ENCODE measurements around the gene ATP4A.

ATP4A gene

GRCh38 chr19:35524181-35524837 lies 39.1 kb downstream of the ATP4A start:
- no peak for DNase-seq (ENCODE audit: low read depth)

- no peak for DNase-seq (ENCODE audit: low read depth)
These were observed 40.6 kb downstream of the ATP4A start for GRCh38 chr19:35522745-35523327.

GRCh38 chr19:35521124-35521743 lies 42.2 kb downstream of the ATP4A start:
- no peak for DNase-seq (ENCODE audit: low read depth)

DNA sequence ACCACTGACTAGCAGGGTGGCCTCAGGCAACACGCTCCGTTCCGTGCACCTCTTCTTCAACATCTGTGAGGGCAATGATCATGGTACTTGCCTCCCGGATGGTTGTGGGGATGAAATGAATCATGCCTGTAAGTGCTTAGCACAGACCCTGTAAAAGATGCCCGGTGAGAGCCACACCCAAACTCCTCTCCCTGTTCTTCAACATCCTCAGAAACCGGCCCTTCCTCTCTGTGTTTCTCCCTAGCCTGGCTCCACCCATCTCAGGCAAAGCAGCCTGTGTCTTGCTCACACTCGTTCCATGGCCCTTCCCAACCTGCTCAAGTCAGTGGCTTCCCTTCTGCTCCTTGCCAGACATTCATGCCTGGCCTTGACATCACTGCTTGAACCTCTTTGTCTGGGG lies 44.2 kb downstream of the ATP4A start:
- no peak for DNase-seq (ENCODE audit: low read depth)

- DNase-seq (ENCODE audit: low read depth), result no peak
These were observed 45.1 kb downstream of the ATP4A start for GRCh38 chr19:35518313-35518712.

DNA sequence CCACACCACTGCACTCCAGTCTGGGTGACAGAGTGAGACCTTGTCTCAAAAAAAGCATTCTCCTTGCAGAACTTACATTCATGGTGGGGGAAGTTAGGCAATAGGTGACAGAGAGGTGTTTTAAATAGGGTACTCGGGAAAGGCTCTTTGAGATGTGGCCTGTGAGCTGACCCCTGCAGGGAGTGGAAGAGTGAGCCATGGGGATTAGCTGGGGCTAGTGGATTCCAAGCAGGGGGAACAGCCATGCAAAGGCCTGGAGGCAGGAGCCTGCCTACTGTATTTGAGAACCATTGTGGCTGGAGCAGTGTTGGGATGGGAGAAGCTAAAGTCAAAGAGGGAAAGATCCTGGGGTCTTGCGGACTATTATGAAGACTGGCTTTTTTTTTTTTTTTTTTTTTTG lies 46.1 kb downstream of the ATP4A start:
- no peak for DNase-seq (ENCODE audit: low read depth)

DNA sequence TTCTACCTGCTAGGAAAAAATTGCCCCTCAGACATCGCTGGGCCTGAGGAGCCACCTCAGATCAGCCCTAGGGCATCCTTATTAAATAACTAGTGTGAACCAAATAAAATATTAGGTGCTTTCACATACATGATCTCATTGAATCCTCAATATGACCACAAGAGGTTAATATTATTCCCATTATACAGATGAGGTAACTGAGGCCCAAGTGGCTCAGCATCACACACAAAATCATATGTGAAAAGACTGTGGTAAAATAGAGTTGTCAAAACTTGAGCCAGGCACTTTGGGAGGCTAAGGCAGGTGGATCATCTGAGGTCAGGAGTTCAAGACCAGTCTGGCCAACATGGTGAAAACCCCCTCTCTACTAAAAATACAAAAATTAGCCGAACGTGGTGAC lies 47.1 kb downstream of the ATP4A start:
- DNase-seq (ENCODE audit: low read depth), result no peak

GRCh38 chr19:35514282-35514809 lies 49.1 kb downstream of the ATP4A start:
- no peak for DNase-seq (ENCODE audit: low read depth)

DNA sequence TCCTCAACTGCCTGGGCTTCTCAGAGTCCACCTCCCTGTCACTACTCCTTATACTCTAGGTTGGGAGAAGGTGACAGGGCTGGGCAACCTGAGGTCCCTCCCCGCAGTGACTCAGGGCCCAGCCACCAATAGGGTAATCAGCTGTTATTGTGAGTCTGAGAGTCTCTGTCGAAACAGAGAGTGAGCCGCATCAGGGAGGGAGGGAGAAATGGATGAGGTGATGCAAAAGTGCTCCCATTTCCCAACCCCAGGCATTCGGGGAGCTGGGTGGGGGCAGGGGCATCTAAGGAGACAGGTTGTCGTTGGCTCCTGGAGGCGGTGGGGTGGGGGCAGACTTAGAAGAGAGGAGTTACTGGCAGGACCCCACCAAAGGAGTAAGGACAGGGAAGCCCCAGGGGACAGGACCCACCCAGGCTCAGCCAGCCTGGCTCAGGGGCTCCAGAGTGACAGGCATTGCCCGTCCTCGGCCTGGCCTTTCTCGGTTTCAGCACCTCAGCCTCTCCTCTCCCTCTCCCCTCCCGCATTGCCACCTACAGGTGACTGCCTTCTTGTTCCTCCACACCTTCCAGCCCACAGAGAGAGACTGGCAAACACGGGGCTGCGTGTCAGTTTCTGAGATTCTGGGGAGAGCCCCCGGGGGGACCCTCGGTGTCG lies 49.7 kb downstream of the ATP4A start, which contains the start of gene DMKN:
Gene DMKN, minus strand, starts transcription at position 22 of the 654 bp plus-strand sequence. CDS start 174 bp downstream, outside the sequence.
- DNase-seq (ENCODE audit: low read depth), result no peak

- no peak for DNase-seq (ENCODE audit: low read depth)
These were observed 50.4 kb downstream of the ATP4A start for GRCh38 chr19:35512831-35513627.

GRCh38 chr19:35511337-35511736 lies 52.1 kb downstream of the ATP4A start:
- DNase-seq (ENCODE audit: low read depth), result no peak

DNA sequence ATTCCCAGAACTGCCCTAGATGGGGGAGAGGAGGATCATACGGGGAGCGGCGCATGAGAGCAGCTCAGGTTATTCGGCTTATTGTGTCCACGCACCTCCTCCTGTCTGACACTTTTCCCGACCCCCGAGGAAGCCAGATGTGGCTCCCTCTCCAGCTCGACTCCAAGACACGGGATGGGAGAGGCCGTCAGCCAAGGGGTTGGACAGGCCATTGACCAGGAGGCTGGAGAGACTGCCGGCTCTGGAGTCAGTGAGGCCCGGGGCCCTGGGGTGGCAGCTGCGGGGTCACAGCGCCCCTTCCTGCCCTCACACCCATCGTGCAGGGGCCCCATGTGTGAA lies 52.9 kb downstream of the ATP4A start:
- DNase-seq (ENCODE audit: low read depth), result no peak

DNA sequence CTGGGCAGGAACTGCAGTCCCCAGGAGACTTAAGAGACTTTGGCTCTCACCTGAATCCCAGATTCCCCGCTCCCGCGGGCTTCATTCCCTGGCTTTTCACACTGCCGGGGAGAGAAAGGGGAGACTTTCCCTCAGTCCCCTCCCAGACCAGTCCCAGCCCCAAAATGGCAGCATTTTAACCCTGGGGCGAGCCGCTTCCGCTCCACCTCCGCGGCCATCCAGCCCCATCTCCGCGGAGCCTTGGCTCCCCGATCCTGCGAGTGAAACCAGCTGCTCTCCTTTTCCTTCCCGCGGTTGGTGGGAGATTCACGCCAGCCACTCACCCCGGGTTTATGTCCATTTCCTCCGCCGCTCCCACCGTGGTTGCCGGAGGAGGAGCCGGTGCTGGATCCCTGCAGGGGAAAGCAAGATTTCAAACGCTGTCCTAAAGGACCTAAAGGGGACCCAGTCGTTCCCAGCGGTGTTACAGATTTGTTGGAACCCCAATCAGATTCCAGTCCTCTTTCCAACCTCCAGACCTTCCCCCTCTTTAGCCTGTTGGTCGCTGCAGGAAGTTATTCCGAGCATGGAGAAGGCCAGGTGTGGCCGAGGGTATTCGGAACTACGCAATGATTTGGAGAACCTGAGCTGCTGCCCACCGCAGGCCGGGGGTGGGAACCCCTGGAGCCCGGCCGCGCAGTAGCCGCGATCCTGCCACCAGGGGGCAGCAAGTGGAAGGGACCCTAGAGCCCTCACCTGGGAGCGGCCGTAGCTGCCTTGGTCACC lies 53.4 kb downstream of the ATP4A start:
- peak; percentile 70 for DNase-seq (ENCODE audit: low read depth)

GRCh38 chr19:35509018-35509652 lies 54.3 kb downstream of the ATP4A start:
- DNase-seq (ENCODE audit: low read depth), result peak; percentile 22

DNA sequence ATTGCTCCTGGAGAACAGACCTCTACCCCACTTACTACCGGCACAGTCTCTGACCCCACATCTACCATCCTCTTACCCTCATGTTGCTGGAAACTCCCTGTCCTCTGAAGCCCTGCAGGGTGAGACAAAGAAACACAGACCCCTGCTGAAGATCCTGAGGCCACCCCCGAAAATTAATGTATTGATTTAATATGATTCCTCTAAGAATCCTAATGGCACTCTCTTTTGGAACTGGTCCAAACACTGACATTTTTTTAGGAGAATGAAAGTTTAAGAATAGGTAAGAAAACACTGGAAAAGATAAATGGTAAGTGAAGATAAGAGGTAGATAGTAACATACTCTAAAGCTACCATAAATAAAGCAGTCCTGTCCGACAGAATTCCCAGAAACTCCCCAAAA lies 55.3 kb downstream of the ATP4A start:
- DNase-seq (ENCODE audit: low read depth), result no peak

GRCh38 chr19:35507561-35507960 lies 55.9 kb downstream of the ATP4A start:
- DNase-seq (ENCODE audit: low read depth), result no peak

- no peak for DNase-seq (ENCODE audit: low read depth)
These were observed 57.4 kb downstream of the ATP4A start for GRCh38 chr19:35506011-35506410.

DNA sequence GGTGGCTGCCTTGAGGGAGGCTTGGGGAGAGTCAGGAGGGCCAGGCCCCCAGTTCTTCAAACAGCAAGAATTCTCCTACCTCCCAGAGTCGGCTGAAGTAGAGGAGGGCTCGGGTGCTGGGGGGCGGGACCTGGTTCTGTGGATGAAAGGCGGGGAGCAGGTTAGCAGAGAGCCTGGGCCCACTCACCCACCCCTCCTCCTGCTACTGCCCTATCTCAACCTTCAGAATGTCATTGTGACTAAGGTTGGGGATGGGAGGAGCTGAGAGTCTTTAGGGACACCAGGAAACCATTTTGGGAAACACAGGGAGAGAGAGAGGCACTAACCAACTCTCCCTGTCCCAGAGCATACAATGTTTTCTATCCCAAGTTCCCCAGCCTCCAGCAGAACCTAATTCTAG lies 60.7 kb downstream of the ATP4A start:
- DNase-seq (ENCODE audit: low read depth), result no peak

GRCh38 chr19:35501684-35502083 lies 61.8 kb downstream of the ATP4A start:
- DNase-seq (ENCODE audit: low read depth), result no peak

- no peak for DNase-seq (ENCODE audit: low read depth)
These were observed 62.8 kb downstream of the ATP4A start for GRCh38 chr19:35500611-35501010.
